ENCODE results near the gene CDCA8.
A peak's percentile ranks its signal among the peaks of the same experiment; 100 is the strongest.

The CDCA8 gene

GRCh38 chr1:37657620-37658412, 34.5 kb upstream of the CDCA8 start:
- Histone ChIP-seq H3K27me3 (ENCODE audit: control insufficient read depth in 5 of 5, insufficient read depth in 4 of 5, low read length in 5 of 5) (peaks cover 9 to 35% (median 33%) of the 10 kb centered on the region in 5 donors), H3K27ac (ENCODE audit: low read depth, low read length) (no peak overlapping the region)

GRCh38 chr1:37658486-37658885, 33.8 kb upstream of the CDCA8 start:
- no peaks in the 10 kb centered on the region for H3K4me1 ChIP-seq (ENCODE audit: control insufficient read depth in 5 of 5, insufficient read depth in 5 of 5, low read length in 5 of 5)
- H3K4me3 ChIP-seq (ENCODE audit: low read depth in 1 of 5, low read length in 5 of 5), result no peak overlapping the region
- no peak overlapping the region for H3K9ac ChIP-seq (ENCODE audit: low read length in 5 of 5)
- no peaks in the 10 kb centered on the region for H3K9me3 ChIP-seq (ENCODE audit: control insufficient read depth in 5 of 5, low read length in 5 of 5)
- peaks cover 9 to 35% (median 33%) of the 10 kb centered on the region in 5 donors for H3K27me3 ChIP-seq (ENCODE audit: control insufficient read depth in 5 of 5, insufficient read depth in 4 of 5, low read length in 5 of 5)
- no peaks in the 10 kb centered on the region for H3K36me3 ChIP-seq (ENCODE audit: control insufficient read depth in 5 of 5, insufficient read depth in 5 of 5, low read length in 5 of 5)
- H3K27ac ChIP-seq (ENCODE audit: low read depth, low read length), result no peak overlapping the region

More at GRCh38 chr1:37657620-37658412, 34.5 kb upstream of the CDCA8 start:
- Histone ChIP-seq H3K36me3 (ENCODE audit: control insufficient read depth in 5 of 5, insufficient read depth in 5 of 5, low read length in 5 of 5) (no peaks in the 10 kb centered on the region), H3K9me3 (ENCODE audit: control insufficient read depth in 5 of 5, low read length in 5 of 5) (no peaks in the 10 kb centered on the region), H3K4me1 (ENCODE audit: control insufficient read depth in 5 of 5, insufficient read depth in 5 of 5, low read length in 5 of 5) (no peaks in the 10 kb centered on the region), H3K4me3 (ENCODE audit: low read depth in 1 of 5, low read length in 5 of 5) (no peak overlapping the region), H3K9ac (ENCODE audit: low read length in 5 of 5) (no peak overlapping the region)

GRCh38 chr1:37660664-37661063, 31.7 kb upstream of the CDCA8 start:
- H3K9me3 ChIP-seq (ENCODE audit: control insufficient read depth in 5 of 5, low read length in 5 of 5), result no peaks in the 10 kb centered on the region
- H3K27me3 ChIP-seq (ENCODE audit: control insufficient read depth in 5 of 5, insufficient read depth in 4 of 5, low read length in 5 of 5), result peaks cover 9 to 34% (median 31%) of the 10 kb centered on the region in 5 donors
- H3K36me3 ChIP-seq (ENCODE audit: control insufficient read depth in 5 of 5, insufficient read depth in 5 of 5, low read length in 5 of 5), result no peaks in the 10 kb centered on the region
- no peak overlapping the region for H3K9ac ChIP-seq (ENCODE audit: low read length in 5 of 5)
- H3K4me1 ChIP-seq (ENCODE audit: control insufficient read depth in 5 of 5, insufficient read depth in 5 of 5, low read length in 5 of 5), result no peaks in the 10 kb centered on the region
- H3K27ac ChIP-seq (ENCODE audit: low read depth, low read length), result no peak overlapping the region
- H3K4me3 ChIP-seq (ENCODE audit: low read depth in 1 of 5, low read length in 5 of 5), result no peak overlapping the region

DNA sequence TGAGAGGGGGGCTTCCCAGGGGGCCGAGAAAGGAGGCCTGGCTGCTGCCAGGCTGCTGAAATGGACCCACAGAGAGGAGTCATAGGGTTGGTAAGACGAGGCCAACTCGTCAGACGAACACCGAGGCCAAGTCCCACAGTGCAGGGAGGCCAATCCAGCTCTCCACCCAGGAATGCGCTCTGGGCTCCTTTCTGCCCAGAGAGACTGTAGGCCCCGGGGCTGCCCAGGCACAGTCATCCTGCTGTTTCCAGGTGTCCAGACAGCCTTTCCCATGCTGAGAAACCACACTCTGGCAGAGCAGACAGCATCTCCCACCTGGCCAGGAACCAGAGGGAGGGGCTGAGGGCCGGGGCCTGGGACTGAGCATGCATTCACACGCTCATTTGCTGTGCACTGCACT, 30.9 kb upstream of the CDCA8 start:
- peaks cover 9 to 33% (median 28%) of the 10 kb centered on the region in 5 donors for H3K27me3 ChIP-seq (ENCODE audit: control insufficient read depth in 5 of 5, insufficient read depth in 4 of 5, low read length in 5 of 5)
- H3K4me1 ChIP-seq (ENCODE audit: control insufficient read depth in 5 of 5, insufficient read depth in 5 of 5, low read length in 5 of 5), result peaks cover 0 to 2% (median 0%) of the 10 kb centered on the region in 5 donors
- H3K9ac ChIP-seq (ENCODE audit: low read length in 5 of 5), result no peak overlapping the region
- H3K27ac ChIP-seq (ENCODE audit: low read depth, low read length), result no peak overlapping the region
- H3K4me3 ChIP-seq (ENCODE audit: low read depth in 1 of 5, low read length in 5 of 5), result no peak overlapping the region
- H3K9me3 ChIP-seq (ENCODE audit: control insufficient read depth in 5 of 5, low read length in 5 of 5), result no peaks in the 10 kb centered on the region
- no peaks in the 10 kb centered on the region for H3K36me3 ChIP-seq (ENCODE audit: control insufficient read depth in 5 of 5, insufficient read depth in 5 of 5, low read length in 5 of 5)

DNA sequence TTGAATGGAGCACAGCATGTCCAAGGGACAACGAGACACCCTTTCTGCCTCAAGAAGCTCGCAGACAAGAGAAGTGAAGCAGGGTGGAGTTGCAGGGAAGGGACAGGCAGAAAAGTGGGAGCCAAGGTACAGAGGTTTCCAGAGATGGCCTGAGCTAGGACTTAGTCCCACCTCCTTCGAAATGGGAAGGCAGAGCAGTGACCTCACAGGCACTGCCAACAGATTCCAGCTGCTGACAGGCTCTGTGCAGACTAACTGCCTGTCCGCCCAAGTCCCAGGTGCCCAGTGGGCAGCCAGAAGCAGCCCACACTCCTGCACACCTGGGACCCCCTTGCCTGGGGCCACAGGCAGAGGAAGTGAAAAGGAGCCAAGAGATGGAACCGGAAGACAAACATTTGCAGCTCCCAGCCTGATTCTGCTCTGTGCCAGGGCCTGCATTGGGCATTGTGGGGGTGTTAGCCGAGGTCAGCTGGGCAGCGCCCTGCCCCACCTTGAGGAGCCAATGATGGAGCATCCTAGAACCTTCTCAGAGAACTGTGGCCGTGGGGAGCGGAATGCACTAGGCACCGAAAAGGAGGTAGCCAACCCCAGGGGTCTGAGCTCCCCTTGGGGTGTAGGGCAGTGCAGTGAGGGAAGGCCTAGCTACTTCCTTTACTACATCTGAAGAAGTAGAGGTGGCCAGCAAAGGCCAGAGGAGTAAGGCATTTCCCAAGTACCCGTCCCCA, 30.1 kb upstream of the CDCA8 start:
- H3K9me3 ChIP-seq (ENCODE audit: control insufficient read depth in 5 of 5, low read length in 5 of 5), result no peaks in the 10 kb centered on the region
- H3K9ac ChIP-seq (ENCODE audit: low read length in 5 of 5), result no peak overlapping the region
- H3K4me1 ChIP-seq (ENCODE audit: control insufficient read depth in 5 of 5, insufficient read depth in 5 of 5, low read length in 5 of 5), result peaks cover 0 to 10% (median 6%) of the 10 kb centered on the region in 5 donors
- no peaks in the 10 kb centered on the region for H3K36me3 ChIP-seq (ENCODE audit: control insufficient read depth in 5 of 5, insufficient read depth in 5 of 5, low read length in 5 of 5)
- no peak overlapping the region for H3K27ac ChIP-seq (ENCODE audit: low read depth, low read length)
- H3K27me3 ChIP-seq (ENCODE audit: control insufficient read depth in 5 of 5, insufficient read depth in 4 of 5, low read length in 5 of 5), result peaks cover 4 to 27% (median 24%) of the 10 kb centered on the region in 5 donors
- H3K4me3 ChIP-seq (ENCODE audit: low read depth in 1 of 5, low read length in 5 of 5), result no peak overlapping the region

DNA sequence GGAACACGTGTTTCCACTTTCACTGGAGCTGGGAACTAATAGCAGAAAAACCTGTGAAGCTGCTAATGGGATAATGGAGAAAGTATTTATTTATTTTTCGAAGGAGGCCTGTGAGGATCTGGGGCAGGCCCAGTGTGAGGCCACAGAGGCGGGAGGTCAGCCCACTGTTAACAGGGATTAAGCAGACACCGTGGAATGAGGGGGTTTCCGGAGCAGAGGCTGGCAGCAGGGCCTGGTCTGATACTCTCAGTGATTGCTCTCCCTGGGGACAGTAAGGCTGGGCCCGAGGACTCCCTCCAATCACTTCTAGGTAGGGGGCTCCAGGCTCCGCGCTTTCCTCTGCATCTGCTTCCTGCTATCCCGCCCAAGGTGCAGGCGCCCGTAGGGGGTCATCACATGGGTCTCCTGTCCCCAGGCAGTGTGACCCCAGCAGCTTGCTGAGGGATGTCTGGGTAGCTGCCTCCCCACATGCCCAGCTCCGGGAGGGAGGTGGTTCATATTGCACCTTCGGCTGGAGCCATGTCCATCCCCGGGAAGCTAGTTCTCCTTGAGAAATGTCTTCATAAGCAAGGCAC, 28.8 kb upstream of the CDCA8 start:
- peaks cover 0 to 15% (median 10%) of the 10 kb centered on the region in 5 donors for H3K4me1 ChIP-seq (ENCODE audit: control insufficient read depth in 5 of 5, insufficient read depth in 5 of 5, low read length in 5 of 5)
- H3K27me3 ChIP-seq (ENCODE audit: control insufficient read depth in 5 of 5, insufficient read depth in 4 of 5, low read length in 5 of 5), result peaks cover 0 to 20% (median 16%) of the 10 kb centered on the region in 5 donors
- H3K27ac ChIP-seq (ENCODE audit: low read depth, low read length), result no peak overlapping the region
- no peaks in the 10 kb centered on the region for H3K36me3 ChIP-seq (ENCODE audit: control insufficient read depth in 5 of 5, insufficient read depth in 5 of 5, low read length in 5 of 5)
- H3K9me3 ChIP-seq (ENCODE audit: control insufficient read depth in 5 of 5, low read length in 5 of 5), result no peaks in the 10 kb centered on the region
- H3K4me3 ChIP-seq (ENCODE audit: low read depth in 1 of 5, low read length in 5 of 5), result no peak overlapping the region
- no peak overlapping the region for H3K9ac ChIP-seq (ENCODE audit: low read length in 5 of 5)

DNA sequence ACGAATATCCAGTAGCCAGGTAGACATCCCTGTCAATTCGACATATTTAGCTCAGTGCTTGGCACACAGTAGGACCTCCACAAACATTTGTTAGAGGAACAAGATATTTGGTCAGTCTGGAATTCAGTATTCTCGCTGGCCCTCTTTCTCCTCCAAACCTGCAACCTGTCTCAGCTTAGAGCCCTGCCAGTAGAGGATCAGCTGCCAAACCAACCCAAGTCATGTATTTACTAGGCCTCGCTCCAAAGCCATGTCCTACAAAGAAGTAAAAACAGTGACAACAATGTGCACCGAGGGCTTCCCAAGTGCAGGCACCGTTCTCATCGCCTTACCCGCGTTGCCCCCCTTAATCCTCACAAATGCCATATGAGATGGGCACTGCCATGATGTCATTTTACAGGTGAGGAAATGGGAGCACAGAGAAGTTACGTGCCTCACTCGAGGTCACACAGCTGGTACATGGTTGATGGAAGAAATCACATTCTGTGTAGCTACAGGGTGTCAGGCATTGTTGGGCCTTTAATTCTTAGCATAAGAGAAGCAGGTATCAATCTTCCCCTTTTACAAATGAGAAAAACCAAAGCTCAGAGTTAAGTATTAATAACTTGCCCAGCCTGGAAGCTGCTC, 26.0 kb upstream of the CDCA8 start:
- Histone ChIP-seq H3K4me1 (ENCODE audit: control insufficient read depth in 5 of 5, insufficient read depth in 5 of 5, low read length in 5 of 5) (peaks cover 0 to 15% (median 10%) of the 10 kb centered on the region in 5 donors), H3K27me3 (ENCODE audit: control insufficient read depth in 5 of 5, insufficient read depth in 4 of 5, low read length in 5 of 5) (peaks cover 0 to 13% (median 5%) of the 10 kb centered on the region in 5 donors), H3K27ac (ENCODE audit: low read depth, low read length) (no peak overlapping the region)

GRCh38 chr1:37667023-37667671, 25.2 kb upstream of the CDCA8 start:
- Histone ChIP-seq H3K4me3 (ENCODE audit: low read depth in 1 of 5, low read length in 5 of 5) (peak overlapping the region in 2 of 5 donors; percentile 35), H3K9me3 (ENCODE audit: control insufficient read depth in 5 of 5, low read length in 5 of 5) (no peaks in the 10 kb centered on the region), H3K27me3 (ENCODE audit: control insufficient read depth in 5 of 5, insufficient read depth in 4 of 5, low read length in 5 of 5) (peaks cover 0 to 10% (median 3%) of the 10 kb centered on the region in 5 donors), H3K4me1 (ENCODE audit: control insufficient read depth in 5 of 5, insufficient read depth in 5 of 5, low read length in 5 of 5) (peaks cover 0 to 15% (median 10%) of the 10 kb centered on the region in 5 donors), H3K27ac (ENCODE audit: low read depth, low read length) (no peak overlapping the region), H3K36me3 (ENCODE audit: control insufficient read depth in 5 of 5, insufficient read depth in 5 of 5, low read length in 5 of 5) (no peaks in the 10 kb centered on the region), H3K9ac (ENCODE audit: low read length in 5 of 5) (no peak overlapping the region)

More for the DNA sequence above, 26.0 kb upstream of the CDCA8 start:
- Histone ChIP-seq H3K9ac (ENCODE audit: low read length in 5 of 5) (no peak overlapping the region), H3K36me3 (ENCODE audit: control insufficient read depth in 5 of 5, insufficient read depth in 5 of 5, low read length in 5 of 5) (no peaks in the 10 kb centered on the region), H3K9me3 (ENCODE audit: control insufficient read depth in 5 of 5, low read length in 5 of 5) (no peaks in the 10 kb centered on the region), H3K4me3 (ENCODE audit: low read depth in 1 of 5, low read length in 5 of 5) (no peak overlapping the region)

- H3K4me1 ChIP-seq (ENCODE audit: control insufficient read depth in 5 of 5, insufficient read depth in 5 of 5, low read length in 5 of 5), result peaks cover 0 to 15% (median 11%) of the 10 kb centered on the region in 5 donors
- no peak overlapping the region for H3K27ac ChIP-seq (ENCODE audit: low read depth, low read length)
- no peaks in the 10 kb centered on the region for H3K9me3 ChIP-seq (ENCODE audit: control insufficient read depth in 5 of 5, low read length in 5 of 5)
These were observed 22.2 kb upstream of the CDCA8 start for GRCh38 chr1:37670133-37670532.

More at GRCh38 chr1:37670133-37670532, 22.2 kb upstream of the CDCA8 start:
- Histone ChIP-seq H3K9ac (ENCODE audit: low read length in 5 of 5) (no peak overlapping the region), H3K27me3 (ENCODE audit: control insufficient read depth in 5 of 5, insufficient read depth in 4 of 5, low read length in 5 of 5) (peaks cover 0 to 21% (median 5%) of the 10 kb centered on the region in 5 donors), H3K36me3 (ENCODE audit: control insufficient read depth in 5 of 5, insufficient read depth in 5 of 5, low read length in 5 of 5) (no peaks in the 10 kb centered on the region), H3K4me3 (ENCODE audit: low read depth in 1 of 5, low read length in 5 of 5) (no peak overlapping the region)

All from subcutaneous abdominal adipose tissue (tissue), 5 donors.